ENCODE data around the gene TUBB6.

DNA sequence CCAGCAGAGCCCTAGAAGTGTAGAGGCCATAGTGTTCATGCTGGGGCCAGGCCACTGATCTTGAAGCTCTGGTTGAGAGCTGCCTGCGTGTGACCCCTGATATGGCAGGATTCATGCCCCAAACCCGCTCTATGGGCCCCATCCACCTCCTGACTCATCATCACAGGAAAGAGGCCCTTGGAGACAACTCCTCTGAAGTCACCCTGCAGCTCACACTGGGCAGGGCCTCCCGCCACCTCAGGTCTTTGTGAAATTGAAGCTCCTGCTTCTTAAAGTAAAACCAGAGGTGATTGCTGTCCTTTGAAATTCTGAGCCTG lies 12.0 kb upstream of the TUBB6 start:
- TF ChIP-seq CTCF (IDR thresholded peaks at IDR 0.05) (no peak), POLR2AphosphoS5 (IDR thresholded peaks at IDR 0.05; ENCODE audit: low read depth, low read length) (no peak), TCF7L2 (IDR thresholded peaks at IDR 0.05; ENCODE audit: low read depth, low read length) (no peak)
- TF ChIP-seq, protein P1, sequence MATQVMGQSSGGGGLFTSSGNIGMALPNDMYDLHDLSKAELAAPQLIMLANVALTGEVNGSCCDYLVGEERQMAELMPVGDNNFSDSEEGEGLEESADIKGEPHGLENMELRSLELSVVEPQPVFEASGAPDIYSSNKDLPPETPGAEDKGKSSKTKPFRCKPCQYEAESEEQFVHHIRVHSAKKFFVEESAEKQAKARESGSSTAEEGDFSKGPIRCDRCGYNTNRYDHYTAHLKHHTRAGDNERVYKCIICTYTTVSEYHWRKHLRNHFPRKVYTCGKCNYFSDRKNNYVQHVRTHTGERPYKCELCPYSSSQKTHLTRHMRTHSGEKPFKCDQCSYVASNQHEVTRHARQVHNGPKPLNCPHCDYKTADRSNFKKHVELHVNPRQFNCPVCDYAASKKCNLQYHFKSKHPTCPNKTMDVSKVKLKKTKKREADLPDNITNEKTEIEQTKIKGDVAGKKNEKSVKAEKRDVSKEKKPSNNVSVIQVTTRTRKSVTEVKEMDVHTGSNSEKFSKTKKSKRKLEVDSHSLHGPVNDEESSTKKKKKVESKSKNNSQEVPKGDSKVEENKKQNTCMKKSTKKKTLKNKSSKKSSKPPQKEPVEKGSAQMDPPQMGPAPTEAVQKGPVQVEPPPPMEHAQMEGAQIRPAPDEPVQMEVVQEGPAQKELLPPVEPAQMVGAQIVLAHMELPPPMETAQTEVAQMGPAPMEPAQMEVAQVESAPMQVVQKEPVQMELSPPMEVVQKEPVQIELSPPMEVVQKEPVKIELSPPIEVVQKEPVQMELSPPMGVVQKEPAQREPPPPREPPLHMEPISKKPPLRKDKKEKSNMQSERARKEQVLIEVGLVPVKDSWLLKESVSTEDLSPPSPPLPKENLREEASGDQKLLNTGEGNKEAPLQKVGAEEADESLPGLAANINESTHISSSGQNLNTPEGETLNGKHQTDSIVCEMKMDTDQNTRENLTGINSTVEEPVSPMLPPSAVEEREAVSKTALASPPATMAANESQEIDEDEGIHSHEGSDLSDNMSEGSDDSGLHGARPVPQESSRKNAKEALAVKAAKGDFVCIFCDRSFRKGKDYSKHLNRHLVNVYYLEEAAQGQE (IDR thresholded peaks at IDR 0.05; ENCODE audit: insufficient read depth in 1 of 2, low read depth in 2 of 2, low read length in 1 of 2), result no peak

Measured in Panc1 (cell line).